Keratinocyte (primary cell): Measurements from ENCODE around the gene EFEMP1. TPM values are rescaled to one million over a fixed set of nuclear protein-coding genes. Genes with fewer than 3 reads are reported as not detected.
A peak's percentile ranks its signal among the peaks of the same experiment; 100 is the strongest.

Experiments used
- DNase-seq: peaks from one replicate; pipeline ENCODE4 v3.0.0-alpha.2; 2011; ENCODE audit warnings: low read depth, missing footprints, low spot score
- FAIRE-seq: peaks from 2 replicates; lab custom pipeline; 2011; peaks lifted over from hg19 to GRCh38; lab: Jason Lieb, UNC
- H2AFZ ChIP-seq: 2 replicates; pipeline ENCODE4 v1.6.0; 2012; ENCODE audit warnings: low read length, control low read depth, inconsistent platforms; ENCODE audit not compliant: control insufficient read depth
- H3K27ac ChIP-seq: 2 replicates; pipeline ENCODE4 v1.5.1; 2011; ENCODE audit warnings: low read length; ENCODE audit not compliant: control insufficient read depth, insufficient read depth
- H3K27me3 ChIP-seq: 3 replicates; pipeline ENCODE4 v1.6.0; 2011; ENCODE audit warnings: low read length; ENCODE audit not compliant: control insufficient read depth, insufficient read depth; ENCODE audit errors: extremely low read depth
- H3K36me3 ChIP-seq, 2 experiments: 2 replicates in 1 of 2; 3 replicates in 1 of 2; pipeline ENCODE4 v1.5.1; 2011; ENCODE audit warnings: low read length in 2 of 2, mild to moderate bottlenecking in 1 of 2; ENCODE audit not compliant: control insufficient read depth in 2 of 2, insufficient read depth in 2 of 2; ENCODE audit errors: extremely low read depth in 1 of 2
- H3K4me1 ChIP-seq: 3 replicates; pipeline ENCODE4 v1.5.1; 2011; ENCODE audit warnings: low read length; ENCODE audit not compliant: control insufficient read depth, insufficient read depth; ENCODE audit errors: extremely low read depth
- H3K4me2 ChIP-seq: 3 replicates; pipeline ENCODE4 v1.6.0; 2011; ENCODE audit warnings: low read depth, low read length; ENCODE audit not compliant: control insufficient read depth, insufficient read depth; ENCODE audit errors: extremely low read depth
- H3K4me3 ChIP-seq, 3 experiments: fragments of 200-600 bp in 1 of 3; sonication (generic) in 1 of 3; 2 replicates in 2 of 3; 3 replicates in 1 of 3; pipeline ENCODE4 v1.5.1; 2011 to 2016; ENCODE audit warnings: low read length in 3 of 3, mild to moderate bottlenecking in 3 of 3, control low read depth in 2 of 3, inconsistent platforms in 1 of 3, low read depth in 1 of 3, mixed read lengths in 1 of 3, mixed run types in 1 of 3, moderate library complexity in 1 of 3; ENCODE audit not compliant: control insufficient read depth in 2 of 3, insufficient read depth in 2 of 3; ENCODE audit errors: extremely low read depth in 1 of 3
- H3K79me2 ChIP-seq: 2 replicates; pipeline ENCODE4 v1.6.0; 2012; ENCODE audit warnings: low read length; ENCODE audit not compliant: control insufficient read depth, insufficient read depth
- H3K9ac ChIP-seq: 3 replicates; pipeline ENCODE4 v1.6.0; 2011; ENCODE audit warnings: low read length; ENCODE audit not compliant: control insufficient read depth, insufficient read depth; ENCODE audit errors: extremely low read depth
- H3K9me1 ChIP-seq: 3 replicates; pipeline ENCODE4 v1.6.0; 2011; ENCODE audit warnings: low read length; ENCODE audit not compliant: control insufficient read depth, insufficient read depth; ENCODE audit errors: extremely low read depth
- H3K9me3 ChIP-seq: 2 replicates; pipeline ENCODE4 v1.5.1; 2012; ENCODE audit warnings: low read depth, low read length; ENCODE audit not compliant: control insufficient read depth
- H4K20me1 ChIP-seq: 3 replicates; pipeline ENCODE4 v1.6.0; 2011; ENCODE audit warnings: low read length; ENCODE audit not compliant: control insufficient read depth, insufficient read depth; ENCODE audit errors: extremely low read depth
- EZH2 ChIP-seq: IDR thresholded peaks from one replicate; pipeline ENCODE4 v1.6.1; 2012; ENCODE audit warnings: inconsistent platforms, mild to moderate bottlenecking, low read length, moderate library complexity
- dilution Hi-C: fragments of 300-500 bp; cut with MboI; formaldehyde crosslinking; loops from one replicate; pipeline ENCODE4 v1.7.0; 2020; ENCODE audit warnings: low sequenced_read_pairs; ENCODE audit not compliant: extremely low pct_ligation_motif_present
- polyA plus RNA-seq, 5 experiments: library from polyadenylated mRNA; depleted of rRNA in 3 of 5; stranded (reverse) in 3 of 5; stranded (forward) in 1 of 5; unstranded in 1 of 5; fragments of >200 nt; gene quantifications; 1 replicate in 1 of 5; 2 replicates in 3 of 5; 3 replicates in 1 of 5; pipeline versions ENCODE4 v1.2.1 to v1.2.3, GENCODE V29; 2011 to 2012; ENCODE audit warnings: missing spikeins in 2 of 5, low read depth in 1 of 5, low replicate concordance in 1 of 5
- TF ChIP-seq, protein P1 (sequence below), 3 experiments: IDR thresholded peaks in 1 of 3; conservative IDR thresholded peaks in 1 of 3; optimal IDR thresholded peaks in 1 of 3; 2 replicates in 2 of 3; 3 replicates in 1 of 3; pipeline versions ENCODE3 to v1.5.1; 2011; ENCODE audit warnings: low read length in 3 of 3, mild to moderate bottlenecking in 3 of 3, moderate library complexity in 2 of 3, control low read depth in 1 of 3, inconsistent platforms in 1 of 3; ENCODE audit not compliant: insufficient read depth in 2 of 3; ENCODE audit errors: extremely low read depth in 1 of 3

The EFEMP1 gene
- polyA plus RNA-seq, 1 donor (not counting 4 experiments of a cell fraction or from before 2014, with no cell fraction given): 234 TPM

DNA sequence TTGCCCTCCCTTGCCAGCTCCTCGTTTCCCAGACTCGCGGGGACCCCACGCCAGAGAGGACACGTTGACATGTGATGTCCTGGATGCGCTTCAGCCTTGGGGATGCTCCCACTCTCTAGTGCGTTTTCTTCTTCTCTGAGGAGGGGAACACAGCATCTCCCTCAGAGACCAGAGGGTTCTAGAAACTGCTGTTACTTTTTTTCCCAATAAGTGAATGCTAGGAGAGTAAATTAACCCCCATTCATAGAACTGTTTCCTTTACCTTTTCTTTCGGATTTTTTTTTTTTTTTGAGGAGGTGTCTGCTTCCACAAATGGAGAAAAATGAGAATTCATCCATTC is 370 bp upstream of the EFEMP1 start:
- no peak for TF ChIP-seq EZH2
- TF ChIP-seq, protein P1, sequence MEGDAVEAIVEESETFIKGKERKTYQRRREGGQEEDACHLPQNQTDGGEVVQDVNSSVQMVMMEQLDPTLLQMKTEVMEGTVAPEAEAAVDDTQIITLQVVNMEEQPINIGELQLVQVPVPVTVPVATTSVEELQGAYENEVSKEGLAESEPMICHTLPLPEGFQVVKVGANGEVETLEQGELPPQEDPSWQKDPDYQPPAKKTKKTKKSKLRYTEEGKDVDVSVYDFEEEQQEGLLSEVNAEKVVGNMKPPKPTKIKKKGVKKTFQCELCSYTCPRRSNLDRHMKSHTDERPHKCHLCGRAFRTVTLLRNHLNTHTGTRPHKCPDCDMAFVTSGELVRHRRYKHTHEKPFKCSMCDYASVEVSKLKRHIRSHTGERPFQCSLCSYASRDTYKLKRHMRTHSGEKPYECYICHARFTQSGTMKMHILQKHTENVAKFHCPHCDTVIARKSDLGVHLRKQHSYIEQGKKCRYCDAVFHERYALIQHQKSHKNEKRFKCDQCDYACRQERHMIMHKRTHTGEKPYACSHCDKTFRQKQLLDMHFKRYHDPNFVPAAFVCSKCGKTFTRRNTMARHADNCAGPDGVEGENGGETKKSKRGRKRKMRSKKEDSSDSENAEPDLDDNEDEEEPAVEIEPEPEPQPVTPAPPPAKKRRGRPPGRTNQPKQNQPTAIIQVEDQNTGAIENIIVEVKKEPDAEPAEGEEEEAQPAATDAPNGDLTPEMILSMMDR (optimal IDR thresholded peaks at IDR 0.05 in 1 of 3, IDR thresholded peaks at IDR 0.05 in 1 of 3, conservative IDR thresholded peaks at IDR 0.05 in 1 of 3; ENCODE audit: extremely low read depth in 1 of 3, insufficient read depth in 2 of 3, low read length in 3 of 3): no peak
- Histone ChIP-seq H3K9ac (peak overlapping the region; percentile 80), H3K4me3 (peak overlapping the region; percentile 70 to 91 (median 87)), H3K36me3 (peaks cover 0 to 4% of the 10 kb centered on the region in 2 experiments), H3K27me3 (no peaks in the 10 kb centered on the region), H3K4me1 (peaks cover 16% of the 10 kb centered on the region), H3K27ac (no peak overlapping the region), H3K79me2 (peaks cover 17% of the 10 kb centered on the region), H4K20me1 (no peaks in the 10 kb centered on the region), H2AFZ (peak overlapping the region; percentile 91), H3K9me3 (no peaks in the 10 kb centered on the region), H3K4me2 (peak overlapping the region; percentile 92), H3K9me1 (no peaks in the 10 kb centered on the region)
- no peak for DNase-seq
- dilution Hi-C loops: no loop called here
- FAIRE-seq: no peak

GRCh38 chr2:55922291-55922907 is 1.2 kb downstream of the EFEMP1 start:
- Histone ChIP-seq H3K27ac (peak overlapping the region; percentile 45), H3K4me3 (peak overlapping the region; percentile 70 to 91 (median 87)), H2AFZ (peak overlapping the region; percentile 45), H3K9ac (peak overlapping the region; percentile 80), H3K36me3 (peaks cover 0 to 9% of the 10 kb centered on the region in 2 experiments), H3K4me1 (peaks cover 20% of the 10 kb centered on the region), H3K4me2 (peak overlapping the region; percentile 92), H4K20me1 (no peaks in the 10 kb centered on the region), H3K9me1 (no peaks in the 10 kb centered on the region), H3K27me3 (no peaks in the 10 kb centered on the region), H3K79me2 (peaks cover 17% of the 10 kb centered on the region), H3K9me3 (no peaks in the 10 kb centered on the region)
- dilution Hi-C loops: no loop called here
- FAIRE-seq (peak; percentile 84), DNase-seq (no peak)
- no peak for TF ChIP-seq EZH2
- TF ChIP-seq, protein P1 (optimal IDR thresholded peaks at IDR 0.05 in 1 of 3, IDR thresholded peaks at IDR 0.05 in 1 of 3, conservative IDR thresholded peaks at IDR 0.05 in 1 of 3; ENCODE audit: extremely low read depth in 1 of 3, insufficient read depth in 2 of 3, low read length in 3 of 3): no peak
